Stimulated activated CD4-positive, alpha-beta T cell treated with anti-CD3 and anti-CD28 coated beads, TNF-alpha, amount 100 ng/mL, for 48 hours (primary cell): Measurements from ENCODE around the gene BIN1.

ENCODE experiments used
- DNase-seq, 3 donors: peaks; one replicate each; pipeline ENCODE4 v3.0.0-alpha.2; 2020; ENCODE audit warnings: low read depth in 3 of 3

The BIN1 gene

GRCh38 chr2:126999106-126999756 lies 107.7 kb downstream of the BIN1 start:
- no peak for DNase-seq

- DNase-seq, result no peak
Observed at GRCh38 chr2:126998486-126998885, 108.5 kb downstream of the BIN1 start.
